Panc1 (cell line): Measurements from ENCODE around the gene SBNO2. TPM values are rescaled to one million over a fixed set of nuclear protein-coding genes. Genes with fewer than 3 reads are reported as not detected.

Experiments
- ATAC-seq: fragments of 200-7000 bp; cut with Tn5 transposase; 2 replicates; pipeline ENCODE4 v1.9.1; 2020; ENCODE audit warnings: mild to moderate bottlenecking, moderate library complexity
- BruUV-seq: library from RNA; stranded (reverse); fragments of 400-500 nt; replicated peaks from 2 replicates; lab custom pipeline; 2021; lab: Mats Ljungman, UMichigan
- CTCF ChIA-PET: fragments of 300-600 bp; sonication (Branson Sonifier 250); formaldehyde crosslinking; loops from one replicate; lab custom pipeline; 2022; ENCODE audit warnings: antibody characterized with exemption; lab: Charles Lee
- POLR2A ChIA-PET: fragments of 300-600 bp; sonication (Branson Sonifier 250); formaldehyde crosslinking; loops from one replicate; lab custom pipeline; 2022; ENCODE audit warnings: antibody characterized with exemption; lab: Charles Lee
- DNase-seq: peaks from one replicate; pipeline ENCODE4 v3.0.0-alpha.2; 2010; ENCODE audit warnings: low read depth, low spot score
- H3K27ac ChIP-seq: 2 replicates; pipeline ENCODE4 v1.5.1; 2011; ENCODE audit warnings: mild to moderate bottlenecking, low read length, inconsistent platforms
- H3K27me3 ChIP-seq: fragments of 200-500 bp; sonication (Bioruptor generic); 2 replicates; pipeline ENCODE4 v1.6.0; 2014; ENCODE audit warnings: low read length, inconsistent platforms; ENCODE audit not compliant: control insufficient read depth, insufficient read depth
- H3K36me3 ChIP-seq: fragments of 200-500 bp; sonication (Bioruptor generic); 2 replicates; pipeline ENCODE4 v1.5.1; 2014; ENCODE audit warnings: inconsistent platforms, mild to moderate bottlenecking, low read length, moderate library complexity; ENCODE audit not compliant: control insufficient read depth, insufficient read depth
- H3K4me1 ChIP-seq: 2 replicates; pipeline ENCODE4 v1.5.1; 2011; ENCODE audit warnings: inconsistent platforms, mild to moderate bottlenecking, low read length, moderate library complexity; ENCODE audit not compliant: control insufficient read depth, insufficient read depth
- H3K4me3 ChIP-seq, 2 experiments: 2 replicates each; pipeline ENCODE4 v1.5.1; 2011 to 2012; ENCODE audit warnings: low read depth in 2 of 2, low read length in 2 of 2, mild to moderate bottlenecking in 2 of 2, inconsistent platforms in 1 of 2, moderate library complexity in 1 of 2
- H3K9me3 ChIP-seq: fragments of 200-500 bp; sonication (Bioruptor generic); 2 replicates; pipeline ENCODE4 v1.5.1; 2014; ENCODE audit warnings: low read depth, mild to moderate bottlenecking, inconsistent platforms, low read length, moderate library complexity; ENCODE audit not compliant: control insufficient read depth, insufficient read depth
- CTCF ChIP-seq: fragments of 450-650 bp; IDR thresholded peaks from 2 replicates; pipeline ENCODE4 v1.5.1; 2017; ENCODE audit warnings: mild to moderate bottlenecking
- POLR2AphosphoS5 ChIP-seq: IDR thresholded peaks from 2 replicates; pipeline ENCODE4 v1.6.1; 2012; ENCODE audit warnings: mild to moderate bottlenecking, low read depth, low read length, moderate library complexity
- SIN3A ChIP-seq: IDR thresholded peaks from 2 replicates; pipeline ENCODE4 v1.6.1; 2012; ENCODE audit warnings: low read depth, mild to moderate bottlenecking, low read length, moderate library complexity, borderline replicate concordance; ENCODE audit not compliant: insufficient read depth
- TCF7L2 ChIP-seq: IDR thresholded peaks from 2 replicates; pipeline ENCODE4 v1.6.1; 2011; ENCODE audit warnings: mild to moderate bottlenecking, low read depth, low read length, inconsistent platforms
- in situ Hi-C: cut with HindIII; loops from 2 replicates; pipeline ENCODE4 v1.10.0; 2016; ENCODE audit warnings: low sequenced_read_pairs, low pct_unique_long_range_greater_than_20kb
- intact Hi-C: fragments of 100-400 bp; cut with micrococcal nuclease; formaldehyde crosslinking; loops from one replicate; pipeline ENCODE4 v1.10.0; 2022; ENCODE audit not compliant: unreplicated experiment
- total RNA-seq: library from RNA; stranded (reverse); gene quantifications from one replicate; pipeline ENCODE4 v1.2.1, GENCODE V29; 2021; ENCODE audit not compliant: unreplicated experiment
- TF ChIP-seq, protein P1 (sequence below), 2 experiments: IDR thresholded peaks; 2 replicates each; pipeline ENCODE4 v1.6.1; 2011 to 2012; ENCODE audit warnings: low read depth in 2 of 2, control low read depth in 1 of 2, low read length in 1 of 2, mild to moderate bottlenecking in 1 of 2, moderate library complexity in 1 of 2; ENCODE audit not compliant: insufficient read depth in 1 of 2

Gene SBNO2
- total RNA-seq, 1 experiment from 2014 or later = 101 TPM

DNA sequence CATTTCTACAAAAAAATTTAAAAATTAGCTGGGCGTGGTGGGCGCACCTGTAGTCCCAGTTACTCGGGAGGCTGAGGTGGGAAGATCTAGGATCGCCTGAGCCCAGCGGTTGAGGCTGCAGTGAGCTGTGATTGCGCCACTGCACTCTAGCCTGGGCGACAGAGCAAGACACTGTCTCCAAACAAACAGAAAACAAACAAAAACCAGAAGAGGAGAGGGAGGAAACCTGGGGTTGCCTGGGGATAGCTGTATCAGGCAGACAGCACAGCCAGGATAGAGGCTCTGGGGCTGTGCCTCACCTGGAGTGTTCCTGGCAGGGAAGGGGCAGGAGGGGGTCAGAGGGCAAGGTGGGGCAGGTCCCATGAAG, 76.3 kb downstream of the SBNO2 start:
- no peak for DNase-seq
- no peak for ATAC-seq
- H3K4me3 ChIP-seq = no peak overlapping the region
- TF ChIP-seq CTCF = no peak
- TF ChIP-seq POLR2AphosphoS5 = no peak
- TF ChIP-seq SIN3A = no peak
- TF ChIP-seq, protein P1, sequence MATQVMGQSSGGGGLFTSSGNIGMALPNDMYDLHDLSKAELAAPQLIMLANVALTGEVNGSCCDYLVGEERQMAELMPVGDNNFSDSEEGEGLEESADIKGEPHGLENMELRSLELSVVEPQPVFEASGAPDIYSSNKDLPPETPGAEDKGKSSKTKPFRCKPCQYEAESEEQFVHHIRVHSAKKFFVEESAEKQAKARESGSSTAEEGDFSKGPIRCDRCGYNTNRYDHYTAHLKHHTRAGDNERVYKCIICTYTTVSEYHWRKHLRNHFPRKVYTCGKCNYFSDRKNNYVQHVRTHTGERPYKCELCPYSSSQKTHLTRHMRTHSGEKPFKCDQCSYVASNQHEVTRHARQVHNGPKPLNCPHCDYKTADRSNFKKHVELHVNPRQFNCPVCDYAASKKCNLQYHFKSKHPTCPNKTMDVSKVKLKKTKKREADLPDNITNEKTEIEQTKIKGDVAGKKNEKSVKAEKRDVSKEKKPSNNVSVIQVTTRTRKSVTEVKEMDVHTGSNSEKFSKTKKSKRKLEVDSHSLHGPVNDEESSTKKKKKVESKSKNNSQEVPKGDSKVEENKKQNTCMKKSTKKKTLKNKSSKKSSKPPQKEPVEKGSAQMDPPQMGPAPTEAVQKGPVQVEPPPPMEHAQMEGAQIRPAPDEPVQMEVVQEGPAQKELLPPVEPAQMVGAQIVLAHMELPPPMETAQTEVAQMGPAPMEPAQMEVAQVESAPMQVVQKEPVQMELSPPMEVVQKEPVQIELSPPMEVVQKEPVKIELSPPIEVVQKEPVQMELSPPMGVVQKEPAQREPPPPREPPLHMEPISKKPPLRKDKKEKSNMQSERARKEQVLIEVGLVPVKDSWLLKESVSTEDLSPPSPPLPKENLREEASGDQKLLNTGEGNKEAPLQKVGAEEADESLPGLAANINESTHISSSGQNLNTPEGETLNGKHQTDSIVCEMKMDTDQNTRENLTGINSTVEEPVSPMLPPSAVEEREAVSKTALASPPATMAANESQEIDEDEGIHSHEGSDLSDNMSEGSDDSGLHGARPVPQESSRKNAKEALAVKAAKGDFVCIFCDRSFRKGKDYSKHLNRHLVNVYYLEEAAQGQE (IDR thresholded peaks at IDR 0.05; ENCODE audit: insufficient read depth in 1 of 2, low read depth in 2 of 2, low read length in 1 of 2) = no peak
- no peak for TF ChIP-seq TCF7L2
- intact Hi-C loops (no loop called here), in situ Hi-C loops (no loop called here)
- ChIA-PET POLR2A (no interaction called here), CTCF (interaction anchor here (0.6 kb wide), 1 partner anchor 146 kb away, joined by 4 read pairs; no protein-coding TSS in a partner anchor)
- H3K36me3 ChIP-seq = no peaks in the 10 kb centered on the region; the same call in 1 of the 2 replicates
- no TSS peak for BruUV-seq
- H3K4me1 ChIP-seq = peaks cover 38% of the 10 kb centered on the region
- no peaks in the 10 kb centered on the region for H3K9me3 ChIP-seq
- H3K27me3 ChIP-seq = no peaks in the 10 kb centered on the region
- peak overlapping the region; percentile 79 for H3K27ac ChIP-seq

DNA sequence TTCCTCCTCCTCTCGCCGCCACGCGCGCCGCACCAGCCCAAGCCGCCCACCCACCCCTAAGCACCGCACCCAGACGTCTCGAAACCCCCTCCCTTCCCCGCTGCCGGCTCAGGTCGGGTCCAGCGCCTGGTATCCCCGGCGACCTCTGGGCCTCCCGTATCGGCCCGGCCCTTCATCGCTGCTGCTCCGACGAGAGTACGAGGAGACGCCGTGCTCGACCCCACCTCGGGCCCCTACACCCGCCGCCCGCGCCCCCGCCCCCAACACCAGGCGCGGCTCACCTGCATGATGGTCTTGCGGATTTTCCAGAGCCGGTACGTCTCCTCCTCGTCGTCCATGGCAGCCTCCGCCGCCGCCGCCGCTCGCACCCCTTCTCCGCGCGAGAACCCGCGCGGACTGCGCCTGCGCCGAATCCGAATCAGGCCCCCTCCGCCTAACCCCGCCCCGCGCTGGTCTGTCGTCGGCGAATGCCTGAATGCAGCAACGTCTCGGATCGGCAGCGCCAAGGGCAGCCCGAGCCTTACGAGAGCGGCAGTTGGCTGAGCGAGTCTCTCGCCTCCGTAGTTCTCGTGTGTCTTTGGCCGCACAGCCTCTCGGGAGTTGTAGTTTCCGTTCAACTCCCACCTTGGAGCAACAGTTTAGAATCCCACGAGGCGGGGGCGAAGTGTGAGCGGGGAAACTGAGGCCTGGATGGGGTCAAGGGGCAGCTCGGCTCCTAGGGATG, 78.9 kb downstream of the SBNO2 start, which contains the start of gene POLR2E:
Gene POLR2E (minus strand): TSS at position 398 of the 724 bp plus-strand sequence. CDS start 60 bp downstream, at position 338.
- ChIA-PET POLR2A (no interaction called here), CTCF (no interaction called here)
- TF ChIP-seq TCF7L2 (no peak), SIN3A (0 out of 2 replicates have a peak, but pooled peaks have one; percentile 38), CTCF (no peak), POLR2AphosphoS5 (peak; percentile 62)
- TF ChIP-seq, protein P1 (IDR thresholded peaks at IDR 0.05; ENCODE audit: insufficient read depth in 1 of 2, low read depth in 2 of 2, low read length in 1 of 2) = peak in 1 of 2 experiments; percentile 62; a peak in 1 of 4 replicates
- in situ Hi-C loops (no loop called here), intact Hi-C loops (no loop called here)
- peak; percentile 93 for ATAC-seq
- no peaks in the 10 kb centered on the region for H3K27me3 ChIP-seq
- H3K36me3 ChIP-seq = no peaks in the 10 kb centered on the region; the same call in none of the 2 replicates
- peak within 1 kb of the TSS; percentile 87 for H3K27ac ChIP-seq
- peaks cover 24% of the 10 kb centered on the region for H3K4me1 ChIP-seq
- DNase-seq = peak; percentile 79
- peak within 1 kb of the TSS; percentile 83 to 87 for H3K4me3 ChIP-seq
- BruUV-seq = no TSS peak
- H3K9me3 ChIP-seq = no peaks in the 10 kb centered on the region
